H1 (cell line): ENCODE measurements around the gene GDF2. TPM values are rescaled to one million over a fixed set of nuclear protein-coding genes. Genes with fewer than 3 reads are reported as not detected.

Experiments used
- CTCF ChIA-PET: fragments of 300-600 bp; sonication (Branson Sonifier 250); formaldehyde crosslinking; loops from one replicate; lab custom pipeline; 2021; ENCODE audit not compliant: partially characterized antibody; lab: Charles Lee
- POLR2A ChIA-PET: fragments of 300-600 bp; sonication (Branson Sonifier 250); formaldehyde crosslinking; loops from one replicate; lab custom pipeline; 2021; ENCODE audit warnings: inconsistent platforms; ENCODE audit not compliant: partially characterized antibody; lab: Charles Lee
- DNase-seq, 2 experiments: peaks; one replicate each; pipeline versions ENCODE4 v3.0.0 to v3.0.0-alpha.2; 2010 to 2022; ENCODE audit warnings: low spot score in 2 of 2, low read depth in 1 of 2, mixed read lengths in 1 of 2
- FAIRE-seq: peaks from 2 replicates; lab custom pipeline; 2011; peaks lifted over from hg19 to GRCh38; lab: Jason Lieb, UNC
- H2AFZ ChIP-seq: 2 replicates; pipeline ENCODE4 v1.8.1; 2012; ENCODE audit warnings: low read length, inconsistent platforms
- H2AK5ac ChIP-seq: 2 replicates; pipeline ENCODE4 v1.6.1; 2013; ENCODE audit warnings: low read depth, low read length
- H2BK120ac ChIP-seq: replicated peaks from 2 replicates; pipeline ENCODE3; 2013; ENCODE audit warnings: low read depth, low read length, inconsistent platforms
- H2BK12ac ChIP-seq: 2 replicates; pipeline ENCODE4 v1.6.1; 2013; ENCODE audit warnings: low read depth, low read length
- H2BK15ac ChIP-seq: 2 replicates; pipeline ENCODE4 v1.6.1; 2013; ENCODE audit warnings: low read length
- H2BK20ac ChIP-seq: 2 replicates; pipeline ENCODE4 v1.6.1; 2013; ENCODE audit warnings: low read length
- H2BK5ac ChIP-seq: 2 replicates; pipeline ENCODE4 v1.6.1; 2013; ENCODE audit warnings: low read depth, low read length
- H3K14ac ChIP-seq: 2 replicates; pipeline ENCODE4 v1.6.1; 2013; ENCODE audit warnings: inconsistent platforms; ENCODE audit not compliant: insufficient read length
- H3K18ac ChIP-seq: 2 replicates; pipeline ENCODE4 v1.6.1; 2013; ENCODE audit warnings: low read length; ENCODE audit errors: extremely low read depth
- H3K23ac ChIP-seq: 2 replicates; pipeline ENCODE4 v1.6.1; 2013; ENCODE audit warnings: inconsistent platforms; ENCODE audit not compliant: insufficient read length
- H3K23me2 ChIP-seq: 2 replicates; pipeline ENCODE4 v1.6.1; 2013; ENCODE audit warnings: low read depth, low read length
- H3K27ac ChIP-seq: 2 replicates; pipeline ENCODE4 v1.6.1; 2011; ENCODE audit warnings: low read depth, low read length, inconsistent platforms
- H3K27me3 ChIP-seq, 4 experiments: replicated peaks in 1 of 4; 1 replicate in 1 of 4; 2 replicates in 3 of 4; pipeline versions ENCODE4 v1.6.1 to v1.8.1; 2011 to 2013; ENCODE audit warnings: low read length in 3 of 4, mild to moderate bottlenecking in 3 of 4, inconsistent platforms in 2 of 4, mixed read lengths in 2 of 4, moderate library complexity in 1 of 4; ENCODE audit not compliant: control insufficient read depth in 3 of 4, insufficient read depth in 3 of 4; ENCODE audit errors: extremely low read depth in 1 of 4
- H3K36me3 ChIP-seq, 4 experiments: 2 replicates each; pipeline versions ENCODE4 v1.6.1 to v1.8.1; 2011 to 2013; ENCODE audit warnings: mild to moderate bottlenecking in 4 of 4, low read length in 3 of 4, moderate library complexity in 2 of 4, control low read depth in 1 of 4, inconsistent platforms in 1 of 4; ENCODE audit not compliant: insufficient read depth in 4 of 4, control insufficient read depth in 2 of 4
- H3K4ac ChIP-seq: replicated peaks from 2 replicates; pipeline ENCODE3; 2013; ENCODE audit warnings: low read length, low read depth, mixed read lengths, inconsistent platforms; ENCODE audit not compliant: insufficient read length
- H3K4me1 ChIP-seq, 4 experiments: replicated peaks in 1 of 4; 1 replicate in 1 of 4; 2 replicates in 3 of 4; pipeline versions ENCODE4 v1.6.1 to v1.8.1; 2011 to 2013; ENCODE audit warnings: low read length in 3 of 4, inconsistent platforms in 2 of 4, mixed read lengths in 1 of 4; ENCODE audit not compliant: insufficient read depth in 4 of 4, control insufficient read depth in 3 of 4
- H3K4me2 ChIP-seq, 2 experiments: 2 replicates each; pipeline versions ENCODE4 v1.6.1 to v1.8.1; 2011 to 2013; ENCODE audit warnings: low read depth in 2 of 2, low read length in 2 of 2, control low read depth in 1 of 2, inconsistent platforms in 1 of 2, mild to moderate bottlenecking in 1 of 2; ENCODE audit not compliant: insufficient read depth in 1 of 2
- H3K4me3 ChIP-seq, 4 experiments: fragments of 200-600, 300-600 bp in 1 of 4; sonication (generic), shearing (Covaris generic), sonication (Bioruptor Twin) in 1 of 4; 2 replicates each; pipeline versions ENCODE4 v1.5.1 to v1.8.1; 2011 to 2016; ENCODE audit warnings: low read length in 4 of 4, low read depth in 3 of 4, control low read depth in 2 of 4, inconsistent platforms in 2 of 4, mild to moderate bottlenecking in 2 of 4, mixed read lengths in 1 of 4, moderate library complexity in 1 of 4; ENCODE audit not compliant: insufficient read depth in 2 of 4; ENCODE audit errors: extremely low read depth in 1 of 4
- H3K56ac ChIP-seq: replicated peaks from 2 replicates; pipeline ENCODE3; 2013; ENCODE audit warnings: low read depth, mild to moderate bottlenecking, mixed read lengths, low read length, inconsistent platforms; ENCODE audit not compliant: insufficient read length
- H3K79me1 ChIP-seq: 2 replicates; pipeline ENCODE4 v1.6.1; 2013; ENCODE audit warnings: low read depth, low read length, control low read depth
- H3K79me2 ChIP-seq, 2 experiments: 2 replicates each; pipeline versions ENCODE4 v1.6.1 to v1.8.1; 2012 to 2013; ENCODE audit warnings: low read length in 2 of 2, mild to moderate bottlenecking in 2 of 2, inconsistent platforms in 1 of 2; ENCODE audit not compliant: insufficient read depth in 2 of 2, control insufficient read depth in 1 of 2
- H3K9ac ChIP-seq, 4 experiments: replicated peaks in 1 of 4; 1 replicate in 1 of 4; 2 replicates in 3 of 4; pipeline versions ENCODE4 v1.6.1 to v1.8.1; 2011 to 2013; ENCODE audit warnings: low read depth in 3 of 4, low read length in 3 of 4, control low read depth in 2 of 4, mild to moderate bottlenecking in 2 of 4, moderate library complexity in 2 of 4, inconsistent platforms in 1 of 4; ENCODE audit errors: extremely low read depth in 1 of 4
- H3K9me3 ChIP-seq, 2 experiments: 2 replicates each; pipeline versions ENCODE4 v1.6.1 to v1.8.1; 2012 to 2013; ENCODE audit warnings: mild to moderate bottlenecking in 2 of 2, moderate library complexity in 2 of 2, control low read depth in 1 of 2, inconsistent platforms in 1 of 2, low read depth in 1 of 2, low read length in 1 of 2, mixed read lengths in 1 of 2; ENCODE audit not compliant: insufficient read depth in 2 of 2
- H4K20me1 ChIP-seq, 2 experiments: replicated peaks in 1 of 2; 2 replicates each; pipeline versions ENCODE3 to v1.8.1; 2011 to 2013; ENCODE audit warnings: inconsistent platforms in 2 of 2, low read length in 2 of 2, mild to moderate bottlenecking in 1 of 2; ENCODE audit not compliant: insufficient read depth in 2 of 2, control insufficient read depth in 1 of 2
- H4K5ac ChIP-seq: 2 replicates; pipeline ENCODE4 v1.6.1; 2013; ENCODE audit warnings: low read length, low read depth, mixed read lengths, inconsistent platforms; ENCODE audit not compliant: insufficient read length
- H4K8ac ChIP-seq: 2 replicates; pipeline ENCODE4 v1.8.0; 2013; ENCODE audit warnings: mild to moderate bottlenecking, moderate library complexity, low read length, inconsistent platforms; ENCODE audit not compliant: insufficient read depth; ENCODE audit errors: extremely low read depth
- H4K91ac ChIP-seq: replicated peaks from 2 replicates; pipeline ENCODE3; 2013; ENCODE audit warnings: low read length, mixed read lengths, inconsistent platforms; ENCODE audit not compliant: insufficient read length
- EP300 ChIP-seq, 2 experiments: IDR thresholded peaks; 1 replicate in 1 of 2; 2 replicates in 1 of 2; pipeline ENCODE4 v1.6.1; 2011 to 2012; ENCODE audit warnings: low read depth in 2 of 2, low read length in 2 of 2, mild to moderate bottlenecking in 2 of 2, borderline replicate concordance in 1 of 2, inconsistent platforms in 1 of 2, moderate library complexity in 1 of 2
- FOSL1 ChIP-seq: IDR thresholded peaks from 2 replicates; pipeline ENCODE4 v1.6.1; 2011; ENCODE audit warnings: mild to moderate bottlenecking, low read depth, low read length, moderate library complexity; ENCODE audit not compliant: insufficient read depth
- GABPA ChIP-seq: IDR thresholded peaks from 2 replicates; pipeline ENCODE4 v1.6.1; 2011; ENCODE audit warnings: mild to moderate bottlenecking, low read length, moderate library complexity, borderline replicate concordance; ENCODE audit not compliant: insufficient read depth
- KDM1A ChIP-seq: fragments of 200-600, 300-600 bp; sonication (generic); IDR thresholded peaks from 2 replicates; pipeline ENCODE4 v1.7.1; 2016; ENCODE audit warnings: mild to moderate bottlenecking, low read length, borderline replicate concordance
- MAFK ChIP-seq: IDR thresholded peaks from 2 replicates; pipeline ENCODE4 v1.6.1; 2012; ENCODE audit warnings: low read depth, mild to moderate bottlenecking, improper control_type of control experiment, low read length
- MAX ChIP-seq: IDR thresholded peaks from 2 replicates; pipeline ENCODE4 v1.6.1; 2012; ENCODE audit warnings: inconsistent platforms
- NANOG ChIP-seq: IDR thresholded peaks from 2 replicates; pipeline ENCODE4 v1.6.1; 2011; ENCODE audit warnings: low read length, low read depth, mild to moderate bottlenecking, inconsistent platforms; ENCODE audit not compliant: insufficient read depth, poor library complexity, severe bottlenecking
- RNF2 ChIP-seq: fragments of 200-900, 300-1000 bp; sonication (generic); IDR thresholded peaks from 2 replicates; pipeline ENCODE4 v1.7.1; 2016; ENCODE audit warnings: borderline replicate concordance, low read depth, mild to moderate bottlenecking, antibody characterized with exemption, low read length; ENCODE audit not compliant: poor library complexity, severe bottlenecking; ENCODE audit errors: missing control alignments
- SUZ12 ChIP-seq: fragments of 200-600 bp; sonication (generic); IDR thresholded peaks from 2 replicates; pipeline ENCODE4 v1.6.1; 2012; ENCODE audit warnings: mild to moderate bottlenecking, inconsistent platforms, low read length, moderate library complexity, mixed read lengths
- TAF1 ChIP-seq: IDR thresholded peaks from 2 replicates; pipeline ENCODE4 v1.6.1; 2011; ENCODE audit warnings: mild to moderate bottlenecking, low read depth, low read length
- TEAD4 ChIP-seq: IDR thresholded peaks from 2 replicates; pipeline ENCODE4 v1.6.1; 2012; ENCODE audit warnings: low read depth, low read length, inconsistent platforms, mixed read lengths
- WGBS, 2 experiments: shearing (Covaris generic) in 1 of 2; methylation state at CpG; one replicate each; pipeline versions ENCODE4 v1.1.6 to v1.1.7; 2013 to 2015; ENCODE audit warnings: low lambda C conversion rate in 2 of 2, mixed read lengths in 2 of 2, inconsistent platforms in 1 of 2, low coverage in 1 of 2, missing lambda C conversion rate in 1 of 2; ENCODE audit not compliant: insufficient replicate concordance in 2 of 2, insufficient coverage in 1 of 2, insufficient read length in 1 of 2; ENCODE audit errors: extremely low coverage in 1 of 2, missing lambda C conversion rate in 1 of 2; 5-methylcytosine and 5-hydroxymethylcytosine counted together
- polyA plus RNA-seq, 7 experiments: library from polyadenylated mRNA; depleted of rRNA in 3 of 7; stranded (reverse) in 5 of 7; unstranded in 2 of 7; fragments of >200 nt in 5 of 7; fragments of 200-250 nt in 2 of 7; gene quantifications; 1 replicate in 5 of 7; 2 replicates in 1 of 7; 4 replicates in 1 of 7; pipeline versions ENCODE4 v1.2.1 to v1.2.3, GENCODE V29; 2011 to 2013; ENCODE audit warnings: missing spikeins in 2 of 7, mixed read lengths in 2 of 7
- total RNA-seq: library from RNA; stranded (reverse); fragmentation: NEBNext Ultra II Directional; extraction: Animal tissue kit (Norgen Biotek cat#: 25700); gene quantifications from 2 replicates; pipeline ENCODE4 v1.2.1, GENCODE V29; 2021
- TF ChIP-seq, protein P1 (sequence below): IDR thresholded peaks from 2 replicates; pipeline ENCODE4 v1.6.1; 2011; ENCODE audit warnings: low read length, improper control_type of control experiment

Gene GDF2
- total and polyA plus RNA-seq, 2 of the 8 experiments (the other 6 are each of a cell fraction or from before 2014, with no cell fraction given), result not detected

GRCh38 chr10:47315421-47315820 is 6.8 kb upstream of the GDF2 start:
- Histone ChIP-seq H2BK5ac (no peak overlapping the region), H3K9me3 (no peaks in the 10 kb centered on the region), H2BK12ac (no peak overlapping the region), H3K56ac (no peak overlapping the region), H3K14ac (no peak overlapping the region), H3K9ac (no peak overlapping the region), H3K4me3 (no peak overlapping the region), H4K20me1 (no peaks in the 10 kb centered on the region), H4K8ac (no peak overlapping the region), H2BK120ac (no peak overlapping the region), H3K4ac (no peak overlapping the region), H3K18ac (no peak overlapping the region), H2AFZ (no peak overlapping the region), H3K27ac (no peak overlapping the region), H2BK20ac (no peak overlapping the region), H3K4me1 (no peaks in the 10 kb centered on the region), H3K27me3 (no peaks in the 10 kb centered on the region), H3K4me2 (no peak overlapping the region), H3K79me1 (no peaks in the 10 kb centered on the region), H3K36me3 (no peaks in the 10 kb centered on the region), H2BK15ac (no peak overlapping the region), H4K5ac (no peak overlapping the region), H2AK5ac (no peak overlapping the region), H3K23me2 (no peaks in the 10 kb centered on the region), H4K91ac (no peak overlapping the region), H3K23ac (no peak overlapping the region), H3K79me2 (no peaks in the 10 kb centered on the region)
- CTCF ChIA-PET, result interaction anchor here (0.9 to 11.8 kb wide), 8 partner anchors 9 to 320 kb away, joined by 3 to 201 read pairs (median 7); no protein-coding TSS in a partner anchor
- no peak for DNase-seq
- no peak for FAIRE-seq
- 95% methylated on average over 2 of the region's 2 CpGs; no CpG with 5 or more reads in 1 of the 2 experiments for WGBS, 2 experiments
- POLR2A ChIA-PET, result interaction anchor here (1.2 kb wide), 1 partner anchor 69 kb away, joined by 4 read pairs; the partner anchor contains the start of gene ZNF488
- TF ChIP-seq KDM1A (no peak), TAF1 (no peak), RNF2 (no peak), SUZ12 (no peak), MAX (no peak), EP300 (IDR thresholded peaks at IDR 0.05; ENCODE audit: borderline replicate concordance in 1 of 2, low read depth in 2 of 2, low read length in 2 of 2) (no peak), GABPA (no peak), MAFK (no peak), FOSL1 (no peak), TEAD4 (no peak), NANOG (no peak)
- TF ChIP-seq, protein P1, sequence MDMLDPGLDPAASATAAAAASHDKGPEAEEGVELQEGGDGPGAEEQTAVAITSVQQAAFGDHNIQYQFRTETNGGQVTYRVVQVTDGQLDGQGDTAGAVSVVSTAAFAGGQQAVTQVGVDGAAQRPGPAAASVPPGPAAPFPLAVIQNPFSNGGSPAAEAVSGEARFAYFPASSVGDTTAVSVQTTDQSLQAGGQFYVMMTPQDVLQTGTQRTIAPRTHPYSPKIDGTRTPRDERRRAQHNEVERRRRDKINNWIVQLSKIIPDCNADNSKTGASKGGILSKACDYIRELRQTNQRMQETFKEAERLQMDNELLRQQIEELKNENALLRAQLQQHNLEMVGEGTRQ, result no peak
